HEK293T (cell line): ENCODE data around the gene TRPC4AP.
"Not testable (repeated sequence)": the region's sequence is repeated elsewhere in the genome, so short reads cannot be mapped to it uniquely, and the experiment has no call there.

Experiments
- CTCF ChIA-PET: fragments of 350-600 bp; formaldehyde crosslinking; extraction: SDS; loops from one replicate; lab custom pipeline; 2021; ENCODE audit warnings: antibody characterized with exemption, inconsistent platforms; lab: Yijun Ruan, JAX
- POLR2A ChIA-PET: fragments of 350-600 bp; formaldehyde crosslinking; extraction: SDS; loops from one replicate; lab custom pipeline; 2020; ENCODE audit warnings: antibody characterized with exemption, inconsistent platforms; lab: Yijun Ruan, JAX
- DNase-seq: peaks from one replicate; pipeline ENCODE4 v3.0.0; 2012; ENCODE audit warnings: mixed read lengths; ENCODE audit errors: extremely low spot score
- ARNT ChIP-seq: fragments of 450-650 bp; IDR thresholded peaks from 2 replicates; pipeline ENCODE4 v1.6.1; 2017; ENCODE audit warnings: mild to moderate bottlenecking
- BHLHE40 ChIP-seq: fragments of 450-650 bp; IDR thresholded peaks from 2 replicates; pipeline ENCODE4 v1.6.1; 2016; ENCODE audit warnings: mild to moderate bottlenecking, moderate library complexity, borderline replicate concordance
- CTBP1 ChIP-seq: fragments of 450-650 bp; IDR thresholded peaks from 2 replicates; pipeline ENCODE4 v1.6.1; 2016; ENCODE audit warnings: borderline replicate concordance
- ELF4 ChIP-seq: fragments of 450-650 bp; IDR thresholded peaks from 2 replicates; pipeline ENCODE4 v1.6.1; 2017; ENCODE audit warnings: antibody characterized with exemption
- FOXA1 ChIP-seq: fragments of 450-650 bp; IDR thresholded peaks from 2 replicates; pipeline ENCODE4 v1.6.1; 2016; ENCODE audit warnings: mild to moderate bottlenecking
- FOXK2 ChIP-seq: fragments of 450-650 bp; IDR thresholded peaks from 2 replicates; pipeline ENCODE4 v1.6.1; 2016; ENCODE audit warnings: mild to moderate bottlenecking
- FOXM1 ChIP-seq: fragments of 450-650 bp; IDR thresholded peaks from 2 replicates; pipeline ENCODE4 v1.6.1; 2017; ENCODE audit warnings: mild to moderate bottlenecking, borderline replicate concordance
- HDGF ChIP-seq: fragments of 450-650 bp; IDR thresholded peaks from 2 replicates; pipeline ENCODE4 v1.6.1; 2017; ENCODE audit warnings: antibody characterized with exemption, borderline replicate concordance
- L3MBTL2 ChIP-seq: fragments of 450-650 bp; conservative IDR thresholded peaks from 2 replicates; pipeline ENCODE4 v1.6.1; 2016; ENCODE audit warnings: mild to moderate bottlenecking
- LEF1 ChIP-seq: fragments of 450-650 bp; IDR thresholded peaks from 2 replicates; pipeline ENCODE4 v1.6.1; 2017; ENCODE audit warnings: mild to moderate bottlenecking, borderline replicate concordance
- NFRKB ChIP-seq: fragments of 450-650 bp; IDR thresholded peaks from 2 replicates; pipeline ENCODE4 v1.6.1; 2016; ENCODE audit warnings: mild to moderate bottlenecking, moderate library complexity
- PKNOX1 ChIP-seq: fragments of 450-650 bp; IDR thresholded peaks from 2 replicates; pipeline ENCODE4 v1.6.1; 2016
- SP1 ChIP-seq: fragments of 450-650 bp; IDR thresholded peaks from 2 replicates; pipeline ENCODE4 v1.6.1; 2017
- SUZ12 ChIP-seq: fragments of 450-650 bp; IDR thresholded peaks from 2 replicates; pipeline ENCODE4 v1.6.1; 2016; ENCODE audit warnings: mild to moderate bottlenecking
- TARDBP ChIP-seq: fragments of 450-650 bp; IDR thresholded peaks from 2 replicates; pipeline ENCODE4 v1.6.1; 2016
- ZNF384 ChIP-seq: fragments of 450-650 bp; IDR thresholded peaks from 2 replicates; pipeline ENCODE4 v1.6.1; 2016

Gene TRPC4AP

GRCh38 chr20:35120012-35120701, 27.6 kb upstream of the TRPC4AP start:
- TF ChIP-seq FOXA1 = no peak
- no peak for TF ChIP-seq ELF4
- TF ChIP-seq ZNF384 = no peak
- no peak for TF ChIP-seq BHLHE40
- no peak for TF ChIP-seq HDGF
- no peak for TF ChIP-seq FOXK2
- DNase-seq = no peak
- ChIA-PET POLR2A (no interaction called here), CTCF (interaction anchor here (0.7 kb wide), 1 partner anchor 26 kb away, joined by 3 read pairs; no protein-coding TSS in a partner anchor)

GRCh38 chr20:35117629-35118028, 25.0 kb upstream of the TRPC4AP start:
- no peak for TF ChIP-seq HDGF
- ChIA-PET POLR2A (no interaction called here), CTCF (no interaction called here)
- DNase-seq = no peak

- POLR2A ChIA-PET = no interaction called here
- TF ChIP-seq SP1 (no peak), FOXM1 (no peak), BHLHE40 (no peak), NFRKB (no peak), ARNT (no peak), FOXA1 (no peak), L3MBTL2 (no peak), SUZ12 (no peak), FOXK2 (no peak), TARDBP (no peak), ZNF384 (no peak), PKNOX1 (no peak), LEF1 (no peak), ELF4 (no peak), CTBP1 (no peak), HDGF (no peak)
- no peak for DNase-seq
- CTCF ChIA-PET = no interaction called here
These were observed 24.6 kb upstream of the TRPC4AP start for GRCh38 chr20:35117196-35117595.

GRCh38 chr20:35116258-35116657, 23.7 kb upstream of the TRPC4AP start:
- no peak for TF ChIP-seq LEF1
- no peak for TF ChIP-seq ARNT
- TF ChIP-seq FOXA1 = no peak
- no peak for DNase-seq
- ChIA-PET CTCF (interaction anchor here (0.6 kb wide), 1 partner anchor 18 kb away, joined by 3 read pairs; no protein-coding TSS in a partner anchor), POLR2A (interaction anchor here (0.6 kb wide), 1 partner anchor 192 kb away, joined by 3 read pairs; no protein-coding TSS in a partner anchor)

GRCh38 chr20:35115606-35116005, 23.0 kb upstream of the TRPC4AP start:
- ChIA-PET CTCF (no interaction called here), POLR2A (no interaction called here)
- DNase-seq = no peak
- TF ChIP-seq CTBP1 = no peak

- DNase-seq, POLR2A ChIA-PET, CTCF ChIA-PET: not testable (repeated sequence)
These were observed 19.7 kb upstream of the TRPC4AP start for GRCh38 chr20:35112276-35112675.

GRCh38 chr20:35111141-35111888, 18.7 kb upstream of the TRPC4AP start:
- no peak for DNase-seq
- ChIA-PET CTCF (no interaction called here), POLR2A (no interaction called here)
- no peak for TF ChIP-seq FOXM1
- TF ChIP-seq FOXA1 = no peak
- no peak for TF ChIP-seq SUZ12
- no peak for TF ChIP-seq LEF1
- no peak for TF ChIP-seq NFRKB

GRCh38 chr20:35108921-35109320, 16.3 kb upstream of the TRPC4AP start:
- POLR2A ChIA-PET = no interaction called here

More at GRCh38 chr20:35108921-35109320, 16.3 kb upstream of the TRPC4AP start:
- TF ChIP-seq NFRKB = no peak
- TF ChIP-seq FOXK2 = no peak
- TF ChIP-seq ZNF384 = no peak
- no peak for TF ChIP-seq SUZ12
- TF ChIP-seq CTBP1 = no peak
- no peak for TF ChIP-seq TARDBP
- no peak for TF ChIP-seq BHLHE40
- no peak for TF ChIP-seq ELF4
- no peak for TF ChIP-seq FOXA1
- no peak for TF ChIP-seq HDGF
- no peak for TF ChIP-seq LEF1
- no peak for TF ChIP-seq PKNOX1
- no peak for TF ChIP-seq FOXM1
- no peak for TF ChIP-seq SP1
- TF ChIP-seq ARNT = no peak
- TF ChIP-seq L3MBTL2 = no peak
- CTCF ChIA-PET = no interaction called here
- DNase-seq = no peak
